A549 treated with AZD9567 at 1 μM for 4 hours (cell line): ENCODE measurements around the gene RERG. TPM values are rescaled to one million over a fixed set of nuclear protein-coding genes. Genes with fewer than 3 reads are reported as not detected.

ENCODE experiments used
- total RNA-seq: library from RNA; stranded (reverse); fragments of 200-300 nt; extraction: Qiagen RNA extraction; gene quantifications from 5 replicates; pipeline ENCODE4 v1.2.3, GENCODE V29; 2022; ENCODE audit not compliant: insufficient read depth

The RERG gene
- 0.13 to 0.21 TPM (median 0.17 TPM) in 4 of 5 replicates, not detected in the other for total RNA-seq

GRCh38 chr12:15220915-15221885, at the start of gene RERG:
TSS of gene RERG (minus strand) at chr12:15221417. CDS start at chr12:15217489, 3,928 bp downstream.

Other genes with a start within 250 kb of the RERG start
- gene PDE6H, start 248.4 kb downstream of the RERG start, total RNA-seq = not detected in 5 replicates
- 0.05 to 0.09 TPM (median 0.08 TPM) in 4 of 5 replicates, not detected in the other for gene PTPRO, start 101.1 kb upstream of the RERG start, total RNA-seq